NT2/D1 (cell line): ENCODE measurements around the gene LDLRAD4.

Experiments used
- SUZ12 ChIP-seq: IDR thresholded peaks from 2 replicates; pipeline ENCODE4 v1.6.1; 2011; ENCODE audit not compliant: insufficient read length, insufficient read depth; ENCODE audit errors: extremely low read depth
- YY1 ChIP-seq: IDR thresholded peaks from 2 replicates; pipeline ENCODE4 v1.6.1; 2011; ENCODE audit not compliant: insufficient read length, insufficient read depth
- ZNF274 ChIP-seq: IDR thresholded peaks from 2 replicates; pipeline ENCODE4 v1.6.1; 2011; ENCODE audit warnings: mild to moderate bottlenecking, low read depth, low read length

DNA sequence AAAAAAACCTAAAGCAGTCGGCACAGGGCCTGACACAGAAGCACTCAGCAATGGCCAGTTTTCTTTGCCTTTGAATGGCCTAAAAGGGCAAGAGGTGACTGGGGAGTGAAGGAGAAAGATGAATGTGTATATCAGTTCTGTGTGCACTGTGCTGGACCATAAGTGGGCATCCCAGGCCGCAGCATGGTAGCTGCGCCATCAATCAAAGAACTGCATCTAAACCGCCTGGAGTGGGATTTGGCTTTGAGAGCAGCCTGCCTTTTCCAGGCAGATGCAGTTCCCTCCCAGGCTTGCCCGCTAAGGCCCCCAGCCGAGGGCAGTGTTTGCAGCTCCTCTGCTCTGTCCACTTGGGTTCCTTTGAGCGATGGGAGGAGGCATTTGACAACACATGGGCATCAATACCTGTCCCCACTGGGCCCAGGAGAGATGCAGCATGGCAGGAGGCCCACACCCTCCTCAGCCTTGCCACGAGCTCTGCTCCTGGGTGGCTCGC lies 363.7 kb downstream of the LDLRAD4 start:
- no peak for TF ChIP-seq YY1
- TF ChIP-seq SUZ12 = no peak
- TF ChIP-seq ZNF274 = no peak
